K562 (cell line): ENCODE measurements around the gene RNU6-9. TPM values are rescaled to one million over a fixed set of nuclear protein-coding genes. Genes with fewer than 3 reads are reported as not detected.

Source experiments
- ATAC-seq: fragments of 200-7000 bp; cut with Tn5 transposase; 3 replicates; pipeline ENCODE4 v1.9.1; 2020; ENCODE audit warnings: moderate library complexity
- BruUV-seq: library from RNA; stranded (reverse); fragments of 400-500 nt; replicated peaks from 2 replicates; lab custom pipeline; 2021; lab: Mats Ljungman, UMichigan
- CTCF ChIA-PET: fragments of 300-600 bp; formaldehyde crosslinking; extraction: SDS; loops from one replicate; lab custom pipeline; 2021; ENCODE audit warnings: low intra/inter-chr PET ratio; lab: Yijun Ruan, JAX
- POLR2A ChIA-PET: fragments of 300-600, 350-650 bp; sonication (Branson Sonifier 250); formaldehyde crosslinking; extraction: SDS; loops from one replicate; lab custom pipeline; 2021; ENCODE audit warnings: antibody characterized with exemption, inconsistent platforms; lab: Yijun Ruan, JAX
- DNase-seq, 4 experiments: peaks; one replicate each; pipeline versions ENCODE4 v3.0.0 to v3.0.0-alpha.2; 2011 to 2018; ENCODE audit warnings: low spot score in 3 of 4, mixed read lengths in 3 of 4; ENCODE audit errors: extremely low read depth in 1 of 4
- FAIRE-seq: peaks from 2 replicates; lab custom pipeline; 2011; peaks lifted over from hg19 to GRCh38; lab: Jason Lieb, UNC
- H2AFZ ChIP-seq: 2 replicates; pipeline ENCODE4 v1.6.0; 2011; ENCODE audit warnings: low read depth, low read length, control low read depth, inconsistent platforms
- H3K27ac ChIP-seq: fragments of 200-600 bp; 3 replicates; pipeline ENCODE4 v1.8.0; 2011; ENCODE audit warnings: low read depth, mild to moderate bottlenecking, control low read depth, inconsistent platforms, low read length, moderate library complexity, mixed read lengths; ENCODE audit errors: extremely low read depth
- H3K27me3 ChIP-seq, 2 experiments: fragments of 300-600 bp in 1 of 2; 2 replicates in 1 of 2; 3 replicates in 1 of 2; pipeline versions ENCODE4 v1.6.0 to v1.8.0; 2011; ENCODE audit warnings: inconsistent platforms in 2 of 2, low read length in 2 of 2, mild to moderate bottlenecking in 1 of 2, mixed read lengths in 1 of 2, moderate library complexity in 1 of 2; ENCODE audit not compliant: control insufficient read depth in 2 of 2, insufficient read depth in 2 of 2
- H3K36me3 ChIP-seq: fragments of 300-600 bp; 3 replicates; pipeline ENCODE4 v1.8.0; 2011; ENCODE audit warnings: mild to moderate bottlenecking, low read length, inconsistent platforms; ENCODE audit not compliant: control insufficient read depth, insufficient read depth
- H3K4me1 ChIP-seq, 2 experiments: fragments of 200-600 bp in 1 of 2; replicated peaks in 1 of 2; 2 replicates in 1 of 2; 3 replicates in 1 of 2; pipeline versions ENCODE4 v1.5.1 to v1.8.0; 2011; ENCODE audit warnings: inconsistent platforms in 2 of 2, low read length in 2 of 2, mild to moderate bottlenecking in 1 of 2, mixed read lengths in 1 of 2, moderate library complexity in 1 of 2; ENCODE audit not compliant: control insufficient read depth in 2 of 2, insufficient read depth in 2 of 2
- H3K4me2 ChIP-seq: 2 replicates; pipeline ENCODE4 v1.6.1; 2011; ENCODE audit warnings: low read length, control low read depth, inconsistent platforms, mixed read lengths; ENCODE audit not compliant: insufficient read depth
- H3K4me3 ChIP-seq: fragments of 200-600 bp; sonication (generic), shearing (Covaris generic); 2 replicates; pipeline ENCODE4 v1.5.1; 2016; ENCODE audit warnings: control low read depth, inconsistent platforms
- H3K79me2 ChIP-seq: fragments of 200-600 bp; 3 replicates; pipeline ENCODE4 v1.8.0; 2011; ENCODE audit warnings: low read length, inconsistent platforms; ENCODE audit not compliant: control insufficient read depth, insufficient read depth
- H3K9ac ChIP-seq, 2 experiments: 2 replicates each; pipeline versions ENCODE4 v1.6.0 to v1.6.1; 2011; ENCODE audit warnings: low read depth in 2 of 2, low read length in 2 of 2, control low read depth in 1 of 2, inconsistent platforms in 1 of 2, mild to moderate bottlenecking in 1 of 2, mixed read lengths in 1 of 2; ENCODE audit not compliant: insufficient read depth in 1 of 2
- H3K9me1 ChIP-seq: one replicate; pipeline ENCODE4 v1.6.0; 2011; ENCODE audit warnings: inconsistent platforms, mild to moderate bottlenecking, low read length, moderate library complexity; ENCODE audit not compliant: control insufficient read depth, insufficient read depth
- H3K9me3 ChIP-seq: replicated peaks from 2 replicates; pipeline ENCODE4 v1.5.1; 2011; ENCODE audit warnings: low read depth, low read length, inconsistent platforms; ENCODE audit not compliant: control insufficient read depth, insufficient read depth
- H4K20me1 ChIP-seq: replicated peaks from 2 replicates; pipeline ENCODE4 v1.6.1; 2011; ENCODE audit warnings: low read length, inconsistent platforms, mixed read lengths; ENCODE audit not compliant: control insufficient read depth, insufficient read depth
- ETV6 ChIP-seq, 3 experiments: fragments of 150-350 bp in 1 of 3; sonication (generic) in 1 of 3; formaldehyde crosslinking in 1 of 3; IDR thresholded peaks; 2 replicates each; pipeline versions ENCODE4 v1.6.1 to v1.8.0; 2014 to 2022; ENCODE audit warnings: borderline replicate concordance in 2 of 3, low read depth in 2 of 3, antibody characterized with exemption in 1 of 3, low read length in 1 of 3, mild to moderate bottlenecking in 1 of 3, missing genetic modification reagents in 1 of 3
- GABPB1 ChIP-seq: sonication (generic); formaldehyde crosslinking; IDR thresholded peaks from 2 replicates; pipeline ENCODE4 v1.8.0; 2022; ENCODE audit warnings: mild to moderate bottlenecking, missing genetic modification reagents
- HDAC2 ChIP-seq: fragments of 450-650 bp; IDR thresholded peaks from 2 replicates; pipeline ENCODE4 v1.6.1; 2016; ENCODE audit warnings: mild to moderate bottlenecking
- HIVEP1 ChIP-seq: fragments of 250-450 bp; sonication (Bioruptor Pico); IDR thresholded peaks from 2 replicates; pipeline ENCODE4 v1.4.0; 2020; ENCODE audit warnings: mild to moderate bottlenecking
- HNRNPL ChIP-seq: fragments of 200-400 bp; formaldehyde crosslinking; IDR thresholded peaks from 2 replicates; pipeline ENCODE4 v1.6.1; 2017; ENCODE audit warnings: low read depth, mild to moderate bottlenecking, low read length
- KLF6 ChIP-seq: fragments of 250-450 bp; sonication (Bioruptor Pico); IDR thresholded peaks from 2 replicates; pipeline ENCODE4 v1.4.0; 2020; ENCODE audit warnings: mild to moderate bottlenecking, moderate library complexity, borderline replicate concordance
- MTA1 ChIP-seq: fragments of 450-650 bp; IDR thresholded peaks from 2 replicates; pipeline ENCODE4 v1.6.1; 2017; ENCODE audit warnings: borderline replicate concordance
- PHTF2 ChIP-seq: fragments of 250-450 bp; sonication (Bioruptor Pico); IDR thresholded peaks from 2 replicates; pipeline ENCODE4 v1.5.0; 2021; ENCODE audit warnings: mild to moderate bottlenecking
- RBFOX2 ChIP-seq: fragments of 200-400 bp; formaldehyde crosslinking; IDR thresholded peaks from 2 replicates; pipeline ENCODE4 v1.6.1; 2017; ENCODE audit warnings: low read depth, mild to moderate bottlenecking, low read length, moderate library complexity
- RUNX1 ChIP-seq: sonication (generic); IDR thresholded peaks from 2 replicates; pipeline ENCODE4 v1.6.1; 2016; ENCODE audit warnings: antibody characterized with exemption, low read depth
- SIX5 ChIP-seq, 2 experiments: IDR thresholded peaks; 2 replicates each; pipeline ENCODE4 v1.6.1; 2011; ENCODE audit warnings: low read length in 2 of 2, borderline replicate concordance in 1 of 2, low read depth in 1 of 2, mild to moderate bottlenecking in 1 of 2, moderate library complexity in 1 of 2; ENCODE audit not compliant: insufficient read depth in 1 of 2
- SMAD2 ChIP-seq: fragments of 150-350 bp; IDR thresholded peaks from 2 replicates; pipeline ENCODE4 v1.6.1; 2014; ENCODE audit warnings: low read depth, mild to moderate bottlenecking, low read length
- TAF9B ChIP-seq: fragments of 450-650 bp; IDR thresholded peaks from 2 replicates; pipeline ENCODE4 v1.6.1; 2018; ENCODE audit warnings: mild to moderate bottlenecking; ENCODE audit not compliant: partially characterized antibody
- ZNF311 ChIP-seq: fragments of 250-450 bp; sonication (Bioruptor Pico); IDR thresholded peaks from 2 replicates; pipeline ENCODE4 v1.4.0; 2020; ENCODE audit warnings: mild to moderate bottlenecking, moderate library complexity
- ZNF408 ChIP-seq: fragments of 250-450 bp; sonication (Bioruptor Pico); IDR thresholded peaks from 2 replicates; pipeline ENCODE4 v1.4.0; 2020; ENCODE audit warnings: low read depth, mild to moderate bottlenecking, moderate library complexity
- WGBS: fragments of 100-300 bp; shearing (Covaris generic); methylation state at CpG from one replicate; pipeline ENCODE4 v1.1.6; 2016; ENCODE audit warnings: low coverage, mixed read lengths; ENCODE audit not compliant: insufficient coverage; ENCODE audit errors: missing lambda C conversion rate; 5-methylcytosine and 5-hydroxymethylcytosine counted together
- in situ Hi-C: fragments of 300-500 bp; cut with MboI; formaldehyde crosslinking; loops from 4 replicates; pipeline ENCODE4 v1.15.0; 2018; ENCODE audit warnings: inconsistent platforms, mixed read lengths
- intact Hi-C: fragments of 100-400 bp; cut with micrococcal nuclease; formaldehyde crosslinking; loops from 2 replicates; pipeline ENCODE4 v1.14.2; 2022
- polyA plus RNA-seq, 8 experiments: library from polyadenylated mRNA; depleted of rRNA in 4 of 8; stranded (reverse) in 5 of 8; unstranded in 3 of 8; fragments of >200 nt; fragmentation: Nextera tagmentation in 2 of 8; fragmentation: Illumina TruSeq in 1 of 8; extraction: Ambion mirVana in 2 of 8; extraction: Trizol in 1 of 8; gene quantifications; 2 replicates each; pipeline versions ENCODE4 v1.2.1 to v1.2.3, GENCODE V29; 2011 to 2014; ENCODE audit warnings: inconsistent platforms in 1 of 8, missing spikeins in 1 of 8
- total RNA-seq, 7 experiments: library from RNA; depleted of rRNA in 6 of 7; stranded (reverse); fragments of >200 nt in 6 of 7; fragmentation: Illumina TruSeq in 2 of 7; extraction: Trizol in 2 of 7; gene quantifications; 2 replicates each; pipeline versions ENCODE4 v1.2.1 to v1.2.3, GENCODE V29; 2011 to 2021; ENCODE audit warnings: low replicate concordance in 1 of 7
- TF ChIP-seq, protein P1 (sequence below): IDR thresholded peaks from 2 replicates; pipeline ENCODE4 v1.6.1; 2016; ENCODE audit warnings: missing genetic modification characterization, missing compliant biosample characterization

The RNU6-9 gene
- total and polyA plus RNA-seq, 9 of the 15 experiments (the other 6 are each of a cell fraction or from before 2014, with no cell fraction given): not detected

- no peak for TF ChIP-seq ZNF311
Measured at GRCh38 chr19:881385-882071, 11.8 kb upstream of the RNU6-9 start (continued).

- ATAC-seq: no peak
- H2AFZ ChIP-seq: no peak overlapping the region
- 92% methylated on average over 9 of the region's 30 CpGs for WGBS
- no peaks in the 10 kb centered on the region for H3K9me3 ChIP-seq
- TF ChIP-seq HDAC2: no peak
- no peak for TF ChIP-seq GABPB1 (CRISPR knock-in tag)
- TF ChIP-seq PHTF2 (CRISPR knock-in tag): no peak
- TF ChIP-seq HNRNPL: peak; percentile 90
- TF ChIP-seq SMAD2: no peak
- TF ChIP-seq, protein P1, sequence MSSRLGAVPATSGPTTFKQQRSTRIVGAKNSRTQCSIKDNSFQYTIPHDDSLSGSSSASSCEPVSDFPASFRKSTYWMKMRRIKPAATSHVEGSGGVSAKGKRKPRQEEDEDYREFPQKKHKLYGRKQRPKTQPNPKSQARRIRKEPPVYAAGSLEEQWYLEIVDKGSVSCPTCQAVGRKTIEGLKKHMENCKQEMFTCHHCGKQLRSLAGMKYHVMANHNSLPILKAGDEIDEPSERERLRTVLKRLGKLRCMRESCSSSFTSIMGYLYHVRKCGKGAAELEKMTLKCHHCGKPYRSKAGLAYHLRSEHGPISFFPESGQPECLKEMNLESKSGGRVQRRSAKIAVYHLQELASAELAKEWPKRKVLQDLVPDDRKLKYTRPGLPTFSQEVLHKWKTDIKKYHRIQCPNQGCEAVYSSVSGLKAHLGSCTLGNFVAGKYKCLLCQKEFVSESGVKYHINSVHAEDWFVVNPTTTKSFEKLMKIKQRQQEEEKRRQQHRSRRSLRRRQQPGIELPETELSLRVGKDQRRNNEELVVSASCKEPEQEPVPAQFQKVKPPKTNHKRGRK: no peak
- TF ChIP-seq ZNF408: no peak
- TF ChIP-seq HIVEP1 (CRISPR knock-in tag): no peak
- TF ChIP-seq RUNX1: no peak
- no peak for TF ChIP-seq TAF9B
- TF ChIP-seq RBFOX2: peak; percentile 39
- TF ChIP-seq MTA1: no peak
- TF ChIP-seq SIX5 (IDR thresholded peaks at IDR 0.05; ENCODE audit: borderline replicate concordance in 1 of 2, insufficient read depth in 1 of 2, low read depth in 1 of 2, low read length in 2 of 2): no peak
- no peak for TF ChIP-seq KLF6 (CRISPR knock-in tag)
- no peak for TF ChIP-seq ETV6 (IDR thresholded peaks at IDR 0.05; ENCODE audit: borderline replicate concordance in 1 of 2, low read depth in 2 of 2, low read length in 1 of 2)
- TF ChIP-seq ETV6 (CRISPR knock-in tag; IDR thresholded peaks at IDR 0.05; ENCODE audit: borderline replicate concordance): no peak
- H4K20me1 ChIP-seq: no peaks in the 10 kb centered on the region; the same call in 1 of the 2 replicates
- FAIRE-seq: no peak
- DNase-seq: no peak
- H3K79me2 ChIP-seq: peaks cover 6% of the 10 kb centered on the region; the same call in 1 of the 3 replicates
- no peak overlapping the region for H3K9ac ChIP-seq
- intact Hi-C loops: no loop called here
- no peak overlapping the region for H3K4me3 ChIP-seq
- H3K27ac ChIP-seq: no peak overlapping the region
- in situ Hi-C loops: no loop called here
- peaks cover 0 to 51% of the 10 kb centered on the region in 2 experiments; a peak in 2 of 5 replicates for H3K4me1 ChIP-seq
- ChIA-PET POLR2A (interaction anchor here (0.5 to 1.5 kb wide), 3 partner anchors 8 to 13 kb away, joined by 3 to 11 read pairs (median 6); partner anchors contain the start of genes MED16 and RNU6-9), CTCF (no interaction called here)
- H3K4me2 ChIP-seq: no peak overlapping the region
- no TSS peak for BruUV-seq
- peaks cover 71% of the 10 kb centered on the region for H3K36me3 ChIP-seq
- no peaks in the 10 kb centered on the region for H3K9me1 ChIP-seq
- H3K27me3 ChIP-seq: no peaks in the 10 kb centered on the region
Measured at GRCh38 chr19:882871-883497, 10.3 kb upstream of the RNU6-9 start.
